HG03159 (cell line): ENCODE measurements around the gene PANX1.
"Not testable (repeated sequence)": the region's sequence is repeated elsewhere in the genome, so short reads cannot be mapped to it uniquely, and the experiment has no call there.

Source experiments
- ATAC-seq: cut with Tn5 transposase; IDR thresholded peaks from one replicate; pipeline ENCODE4 v1.9.1; 2021; ENCODE audit warnings: mild to moderate bottlenecking, moderate library complexity; ENCODE audit not compliant: unreplicated experiment

PANX1 gene

GRCh38 chr11:94148189-94148588 lies 19.5 kb downstream of the PANX1 start:
- no peak for ATAC-seq

- ATAC-seq, result no peak
These were observed 20.9 kb downstream of the PANX1 start for GRCh38 chr11:94149431-94150017.

- no peak for ATAC-seq
These were observed 21.4 kb downstream of the PANX1 start for GRCh38 chr11:94150056-94150455.

GRCh38 chr11:94150704-94151685 lies 22.4 kb downstream of the PANX1 start:
- ATAC-seq, result no peak

- ATAC-seq, result peak; percentile 52
These were observed 23.4 kb downstream of the PANX1 start for GRCh38 chr11:94151903-94152677.

GRCh38 chr11:94152678-94153065 lies 24.0 kb downstream of the PANX1 start:
- no peak for ATAC-seq

- ATAC-seq, result no peak
These were observed 24.7 kb downstream of the PANX1 start for GRCh38 chr11:94153320-94153719.

GRCh38 chr11:94154095-94154856 lies 25.6 kb downstream of the PANX1 start:
- no peak for ATAC-seq

GRCh38 chr11:94157339-94157738 lies 28.7 kb downstream of the PANX1 start:
- not testable (repeated sequence) for ATAC-seq

GRCh38 chr11:94168882-94169281 lies 40.2 kb downstream of the PANX1 start:
- ATAC-seq, result no peak

- ATAC-seq, result no peak
These were observed 40.9 kb downstream of the PANX1 start for GRCh38 chr11:94169516-94169915.

- no peak for ATAC-seq
These were observed 41.4 kb downstream of the PANX1 start for GRCh38 chr11:94169930-94170545.

GRCh38 chr11:94170953-94171352 lies 42.3 kb downstream of the PANX1 start:
- no peak for ATAC-seq

- peak; percentile 55 for ATAC-seq
These were observed 43.2 kb downstream of the PANX1 start for GRCh38 chr11:94171693-94172440.

GRCh38 chr11:94175535-94175934 lies 46.9 kb downstream of the PANX1 start:
- no peak for ATAC-seq

- ATAC-seq, result no peak
These were observed 49.7 kb downstream of the PANX1 start for GRCh38 chr11:94178331-94178730.

GRCh38 chr11:94179696-94180095 lies 51.1 kb downstream of the PANX1 start:
- ATAC-seq, result no peak

GRCh38 chr11:94181526-94181925 lies 52.9 kb downstream of the PANX1 start:
- ATAC-seq, result no peak

- ATAC-seq, result no peak
These were observed 53.3 kb downstream of the PANX1 start for GRCh38 chr11:94181943-94182342.
